Muscle of arm (tissue), 12 donors: ENCODE results near the gene SYTL3. TPM values are rescaled to one million over a fixed set of nuclear protein-coding genes. Genes with fewer than 3 reads are reported as not detected.

ENCODE experiments used
- polyA plus RNA-seq, 12 donors: library from polyadenylated mRNA; unstranded; fragments of 120-200 nt; gene quantifications; one replicate each; pipeline ENCODE4 v1.2.1, GENCODE V29; 2013; ENCODE audit not compliant: insufficient read length in 12 of 12

SYTL3 gene
- polyA plus RNA-seq, 12 donors, result 3.1 to 14.7 (median 8.8) TPM; not detected in 1

Other genes starting within 250 kb of the SYTL3 start
- gene TMEM181, start 90.0 kb upstream of the SYTL3 start, polyA plus RNA-seq, result 10 to 100 TPM in 11 of 12 donors, not detected in 1; 16.1 to 24.3 (median 20.6) TPM
- 100 to 1,000 TPM in 1 of 12 donors, 10 to 100 TPM in 10, not detected in 1; 60.5 to 101 (median 85.7) TPM for gene DYNLT1, start 5.3 kb upstream of the SYTL3 start, polyA plus RNA-seq
- 10 to 100 TPM in 11 of 12 donors, not detected in 1; 24.0 to 86.6 (median 33.7) TPM for gene EZR, start 169.3 kb downstream of the SYTL3 start, polyA plus RNA-seq